ENCODE measurements around the gene MICAL2.

MICAL2 gene

DNA sequence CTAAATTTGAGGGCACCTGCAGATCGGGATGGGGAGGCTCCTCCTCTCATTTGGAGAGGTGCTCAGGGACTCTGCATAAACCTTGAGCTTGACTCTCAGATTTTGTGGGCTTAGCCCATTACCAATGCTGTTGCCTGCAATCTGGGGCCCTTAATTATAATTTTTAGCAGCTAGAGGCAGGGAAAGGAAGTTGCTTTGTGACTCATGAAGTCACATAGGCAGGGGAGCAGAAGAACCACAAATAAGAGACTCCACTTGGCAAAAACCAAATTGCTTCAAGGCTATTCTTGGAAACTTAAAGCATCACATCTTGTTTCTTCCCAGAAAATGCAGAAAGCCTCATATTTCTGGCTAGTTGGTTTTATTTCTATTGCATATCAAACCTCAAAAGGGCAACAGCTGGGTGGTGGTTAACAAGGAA is 46.9 kb downstream of the MICAL2 start:
- DNase-seq, result no peak

DNA sequence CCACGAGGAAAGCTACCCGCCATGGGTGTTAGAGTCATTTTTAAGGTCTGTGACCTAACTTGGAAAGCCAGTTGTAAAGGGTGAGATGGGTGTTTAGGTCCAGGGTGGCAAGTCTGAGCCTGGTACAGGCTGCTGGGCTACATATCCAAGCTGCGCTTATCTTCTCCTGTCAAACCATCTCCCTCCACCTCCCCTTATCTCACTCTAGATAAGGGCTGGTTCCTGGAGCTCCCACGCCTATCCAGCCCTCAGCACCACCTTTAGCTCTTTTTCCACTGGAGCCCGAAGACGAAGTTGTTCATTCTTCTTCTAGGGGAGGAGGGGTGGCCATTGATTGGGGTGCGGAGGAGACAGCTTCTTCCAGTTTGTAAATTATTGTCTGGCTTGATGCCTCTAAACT is 48.5 kb downstream of the MICAL2 start:
- no peak for DNase-seq

DNA sequence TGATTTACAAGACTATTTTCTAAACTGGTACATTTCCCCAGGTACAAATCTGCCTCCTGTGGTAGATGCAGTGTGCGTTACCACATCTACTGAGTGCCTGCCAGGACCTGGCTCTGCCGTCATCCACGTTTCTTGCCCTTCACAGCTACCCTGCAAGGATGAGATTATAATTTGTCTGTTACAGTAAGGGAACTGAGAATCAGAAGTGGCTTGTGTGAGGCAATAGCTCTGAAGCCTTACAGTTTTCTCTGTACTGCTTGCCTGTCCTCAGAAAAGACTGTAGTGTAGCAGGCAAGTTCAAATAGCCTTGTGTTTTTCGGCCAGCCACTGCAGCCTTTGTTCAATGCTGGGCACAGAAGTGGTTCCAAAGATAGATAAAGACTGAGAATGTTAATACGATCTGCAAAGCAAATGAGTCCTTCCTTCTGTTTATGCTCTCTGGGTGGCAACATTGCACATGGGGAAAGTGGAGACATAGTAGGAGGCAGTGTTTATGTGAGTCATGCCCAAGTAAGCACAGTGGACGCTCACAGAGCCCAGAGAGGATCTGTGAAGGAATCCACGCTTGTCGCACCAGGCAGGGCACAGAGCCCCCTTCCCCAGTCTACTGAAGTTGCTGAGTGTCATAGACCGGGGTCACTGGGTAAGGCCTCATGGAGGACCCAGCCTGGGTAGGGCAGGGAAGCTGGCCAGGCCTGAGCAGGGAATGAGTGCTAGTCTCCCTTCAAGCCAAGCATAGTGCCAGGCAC is 49.1 kb downstream of the MICAL2 start:
- DNase-seq, result no peak

DNA sequence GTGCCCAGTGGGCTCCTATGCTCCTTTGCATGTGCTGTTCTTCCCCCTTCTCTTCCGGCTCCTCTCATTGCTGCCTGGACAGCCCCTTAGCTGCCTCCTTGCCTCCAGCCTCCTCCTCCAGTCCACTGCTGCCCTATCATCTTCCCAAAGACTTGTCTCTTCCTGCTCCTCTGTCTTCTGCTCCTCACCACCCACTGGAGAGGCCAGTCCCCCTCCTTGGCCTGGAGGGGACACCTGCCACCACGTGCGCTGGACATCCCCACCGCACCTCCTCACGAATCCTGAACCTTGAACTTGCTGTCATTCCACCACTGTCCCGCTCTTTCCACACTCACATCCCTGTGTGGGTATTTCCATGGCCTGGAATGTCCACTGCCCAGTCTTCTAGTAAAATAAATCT is 49.8 kb downstream of the MICAL2 start:
- no peak for DNase-seq

DNA sequence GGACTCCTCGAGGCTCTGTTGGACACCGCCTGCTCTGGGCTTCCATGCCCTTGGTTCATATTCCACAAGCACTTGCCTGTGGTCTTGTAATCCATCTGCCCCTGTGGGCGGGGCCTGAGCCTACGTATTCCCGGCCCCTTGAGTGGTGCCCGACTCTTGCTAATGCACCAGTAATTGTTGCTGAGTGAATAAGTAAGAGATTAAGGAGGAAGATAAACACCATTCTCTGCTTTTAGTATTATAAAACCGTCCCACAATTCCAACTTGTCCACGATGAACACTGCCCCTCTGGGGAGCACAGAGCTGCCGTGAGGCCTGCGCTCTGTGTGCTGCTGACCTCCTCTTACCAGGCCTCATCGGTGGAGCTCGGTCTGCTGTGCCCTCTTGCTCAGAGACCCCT is 50.3 kb downstream of the MICAL2 start:
- DNase-seq, result no peak

DNA sequence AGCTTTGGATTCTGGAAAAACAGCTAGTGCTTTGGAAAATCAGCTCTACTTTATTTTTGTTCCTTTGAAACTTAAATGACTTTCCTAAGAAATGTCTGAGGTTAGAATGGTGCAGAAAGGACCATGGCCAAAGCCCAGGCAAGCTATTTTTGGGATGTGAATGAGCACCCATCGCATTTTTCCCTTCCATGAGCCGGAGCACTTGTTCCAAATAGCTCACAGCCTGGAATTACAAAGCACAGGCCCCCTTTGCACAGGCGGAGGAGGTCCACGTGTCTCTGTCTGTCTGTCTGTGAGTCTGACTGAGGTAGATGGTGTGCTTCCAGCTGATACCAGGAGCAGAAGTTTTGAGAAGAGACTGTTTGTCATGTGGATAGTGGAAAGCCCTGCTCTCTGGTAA is 50.7 kb downstream of the MICAL2 start:
- DNase-seq, result no peak

DNA sequence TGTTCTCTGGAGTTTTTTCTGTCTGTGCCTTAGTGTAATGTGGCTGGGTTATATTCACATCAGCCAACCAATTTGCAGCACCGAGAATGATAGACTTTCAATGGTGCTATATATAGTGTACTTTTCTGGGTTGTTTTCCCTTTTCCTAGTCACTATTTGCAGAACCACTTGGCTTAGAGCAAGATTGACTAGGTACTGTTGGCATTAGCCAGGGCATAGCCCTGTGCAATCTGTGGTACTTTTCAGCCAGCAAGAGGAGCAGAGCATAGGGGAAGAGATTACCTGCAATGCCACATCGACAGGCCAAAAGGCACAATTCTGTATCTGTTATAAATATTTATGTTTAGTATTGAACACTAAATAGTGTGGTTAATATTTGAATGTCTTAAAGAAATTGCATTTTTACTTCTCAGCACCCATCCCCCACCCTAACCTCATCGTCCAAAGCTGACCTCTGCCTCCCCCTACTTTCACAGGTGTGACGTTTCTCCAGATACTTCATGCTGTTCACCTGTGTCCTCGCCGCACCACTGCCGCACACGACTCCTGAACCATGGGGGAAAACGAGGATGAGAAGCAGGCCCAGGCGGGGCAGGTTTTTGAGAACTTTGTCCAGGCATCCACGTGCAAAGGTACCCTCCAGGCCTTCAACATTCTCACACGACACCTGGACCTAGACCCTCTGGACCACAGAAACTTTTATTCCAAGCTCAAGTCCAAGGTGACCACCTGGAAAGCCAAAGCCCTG is 51.4 kb downstream of the MICAL2 start:
- DNase-seq, result no peak

DNA sequence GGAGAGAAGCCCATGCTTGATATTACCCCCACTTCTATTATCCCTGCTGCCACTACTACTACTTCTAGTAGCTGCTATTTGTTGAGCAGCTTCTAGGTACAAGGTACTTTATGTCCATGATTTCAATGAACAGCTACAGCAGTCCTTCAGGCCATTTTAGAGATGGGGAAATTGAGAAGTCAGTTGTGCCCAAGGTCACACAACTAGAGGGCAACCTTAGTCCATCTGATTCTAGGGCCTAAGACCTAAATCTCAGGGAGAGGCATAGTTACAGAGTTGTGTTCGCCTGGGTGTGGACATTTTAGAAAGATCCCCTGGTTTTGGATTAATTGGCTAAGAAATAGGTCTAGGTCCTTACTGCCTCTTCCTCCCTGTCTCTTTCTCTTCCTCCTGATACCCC is 52.3 kb downstream of the MICAL2 start:
- no peak for DNase-seq

DNA sequence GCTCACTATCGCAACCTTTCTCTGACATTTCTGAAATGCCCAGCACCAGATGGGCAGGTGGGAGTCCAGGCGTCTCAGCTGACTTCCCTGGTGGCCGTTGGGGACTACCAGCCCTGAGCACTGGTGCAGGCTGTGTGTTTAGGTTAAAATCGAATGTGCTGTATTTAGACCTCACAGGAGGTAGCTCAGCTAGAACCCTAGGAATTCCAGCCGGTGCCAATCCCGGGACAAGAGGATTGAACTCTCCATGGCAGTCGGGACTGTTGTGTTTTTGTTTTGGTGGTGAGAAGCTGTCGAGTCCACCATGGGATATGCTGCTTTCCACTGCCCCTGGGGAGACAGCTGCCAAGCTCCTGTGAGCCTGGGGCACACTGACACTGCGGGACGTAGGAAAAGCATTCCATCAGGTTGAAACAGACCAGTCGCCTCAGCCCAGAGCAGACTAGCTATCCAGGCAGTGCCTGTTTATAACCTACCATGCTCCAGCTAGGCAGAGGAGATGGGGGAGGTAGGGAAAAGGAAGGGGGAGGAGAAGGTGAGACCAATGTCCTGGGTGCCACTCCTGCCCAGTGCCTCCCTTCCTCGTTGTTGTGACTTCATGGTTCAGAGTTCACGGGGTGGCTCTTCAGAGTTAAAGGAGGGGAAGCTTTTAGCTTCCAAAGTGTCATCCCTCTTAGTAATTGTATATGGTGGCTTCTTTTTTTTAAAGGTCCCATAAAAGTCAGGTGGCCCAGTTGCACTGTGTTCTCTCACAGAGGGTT is 53.0 kb downstream of the MICAL2 start:
- no peak for DNase-seq

DNA sequence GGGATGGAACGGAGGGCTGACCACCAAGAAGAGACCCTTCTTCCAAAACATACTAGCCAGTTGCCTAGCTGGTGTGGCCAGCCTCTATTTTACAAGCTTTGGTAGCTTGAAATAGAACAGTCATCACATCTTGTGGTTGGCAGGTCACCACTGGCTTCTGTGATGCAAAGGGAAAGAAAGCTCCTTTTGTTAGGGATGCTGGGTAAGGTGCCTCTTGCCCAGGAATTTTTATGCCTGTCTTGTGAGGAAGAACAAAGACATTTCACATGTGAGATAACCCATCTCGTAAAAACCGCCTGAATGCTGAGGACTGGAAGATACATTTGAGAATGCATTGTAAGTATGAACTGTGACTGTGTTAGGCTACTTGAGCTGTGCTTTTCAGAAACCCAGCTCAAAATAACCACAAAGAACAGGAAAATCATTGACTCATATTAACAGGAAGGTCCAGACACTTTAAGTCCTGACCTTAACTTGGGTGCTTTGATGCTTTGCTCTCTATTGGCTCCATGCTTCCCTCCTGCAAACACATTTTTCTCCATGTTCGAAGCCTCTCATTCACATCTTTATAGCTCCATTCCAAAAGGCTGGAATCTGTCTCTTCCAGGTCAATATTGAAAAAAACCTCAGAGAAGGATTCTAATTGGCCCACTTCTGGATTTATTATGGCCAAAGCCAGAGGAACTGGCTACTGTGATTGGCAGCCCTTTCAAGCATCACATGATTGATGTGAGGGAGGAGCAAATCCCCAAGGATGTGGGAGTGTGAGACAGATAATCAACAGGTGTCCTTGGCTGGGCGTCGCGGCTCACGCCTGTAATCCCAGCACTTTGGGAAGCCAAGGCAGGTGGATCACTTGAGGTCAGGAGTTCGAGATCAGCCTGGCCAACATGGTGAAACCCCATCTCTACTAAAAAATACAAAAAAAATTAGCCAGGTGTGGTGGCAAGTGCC is 53.9 kb downstream of the MICAL2 start:
- DNase-seq, result no peak

DNA sequence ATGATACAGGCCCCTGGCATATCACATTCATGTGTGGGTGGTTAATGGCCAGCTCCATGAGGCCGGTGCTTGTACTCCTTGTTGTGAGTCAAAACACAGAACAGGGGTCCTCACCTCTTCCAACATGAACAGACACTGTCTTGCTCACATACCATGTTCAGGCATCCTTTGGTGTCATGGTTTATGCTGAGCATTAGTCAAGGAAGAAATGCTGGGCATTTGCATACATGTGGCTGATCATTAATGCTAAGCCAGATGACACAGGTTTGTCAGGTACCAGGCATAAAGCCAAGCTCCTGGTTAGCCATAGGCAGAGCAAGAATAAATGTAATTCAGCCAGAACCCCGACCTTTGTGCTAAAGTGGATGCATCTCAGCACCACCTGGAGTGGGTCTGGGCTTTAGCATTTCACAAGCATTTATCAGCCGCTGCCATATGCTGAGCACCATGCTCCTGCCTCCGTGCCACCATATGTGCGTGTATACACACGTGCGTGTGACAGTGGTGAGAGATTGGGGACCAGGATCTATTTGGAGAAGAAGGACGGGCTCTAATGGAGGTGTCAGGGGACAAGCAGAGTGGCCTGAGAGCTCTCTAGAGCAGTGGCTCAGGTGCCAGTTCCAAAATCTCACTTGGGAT is 55.0 kb downstream of the MICAL2 start:
- DNase-seq, result no peak

DNA sequence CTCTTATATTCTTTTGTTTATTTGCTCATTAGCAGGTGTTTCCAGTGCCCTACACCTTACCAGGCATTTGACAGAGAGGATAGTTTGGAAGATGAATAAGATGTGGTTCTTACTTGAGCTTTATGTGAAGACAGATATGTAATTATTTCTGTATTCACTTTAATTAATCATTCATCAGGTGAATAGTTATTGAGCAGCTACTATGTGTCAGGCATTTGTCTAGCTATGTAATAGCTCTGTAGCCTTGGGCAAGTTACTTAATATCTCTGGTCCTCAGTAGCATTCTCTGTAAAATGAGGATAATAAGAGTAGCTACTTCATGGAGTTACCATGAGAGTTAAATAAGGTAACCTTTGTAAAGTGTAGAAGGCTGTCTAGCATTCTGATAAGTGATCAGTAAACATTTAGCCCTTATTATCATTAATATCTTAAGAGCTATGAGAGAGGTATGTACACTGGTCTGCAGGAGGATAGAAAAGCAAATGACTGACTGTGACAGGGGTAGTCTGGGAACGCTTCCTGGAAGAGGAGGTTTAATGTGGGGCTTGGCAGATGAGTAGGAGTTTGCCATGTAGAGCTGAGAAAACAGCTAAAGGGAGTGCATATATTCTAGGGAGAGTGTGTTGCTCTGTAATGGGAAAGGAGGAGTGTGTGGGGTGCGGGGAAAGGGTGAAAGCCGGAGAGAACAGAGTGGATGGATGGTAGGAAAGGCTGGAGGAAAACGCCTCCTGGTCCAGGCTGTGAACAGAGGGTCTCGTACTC is 56.1 kb downstream of the MICAL2 start:
- no peak for DNase-seq

DNA sequence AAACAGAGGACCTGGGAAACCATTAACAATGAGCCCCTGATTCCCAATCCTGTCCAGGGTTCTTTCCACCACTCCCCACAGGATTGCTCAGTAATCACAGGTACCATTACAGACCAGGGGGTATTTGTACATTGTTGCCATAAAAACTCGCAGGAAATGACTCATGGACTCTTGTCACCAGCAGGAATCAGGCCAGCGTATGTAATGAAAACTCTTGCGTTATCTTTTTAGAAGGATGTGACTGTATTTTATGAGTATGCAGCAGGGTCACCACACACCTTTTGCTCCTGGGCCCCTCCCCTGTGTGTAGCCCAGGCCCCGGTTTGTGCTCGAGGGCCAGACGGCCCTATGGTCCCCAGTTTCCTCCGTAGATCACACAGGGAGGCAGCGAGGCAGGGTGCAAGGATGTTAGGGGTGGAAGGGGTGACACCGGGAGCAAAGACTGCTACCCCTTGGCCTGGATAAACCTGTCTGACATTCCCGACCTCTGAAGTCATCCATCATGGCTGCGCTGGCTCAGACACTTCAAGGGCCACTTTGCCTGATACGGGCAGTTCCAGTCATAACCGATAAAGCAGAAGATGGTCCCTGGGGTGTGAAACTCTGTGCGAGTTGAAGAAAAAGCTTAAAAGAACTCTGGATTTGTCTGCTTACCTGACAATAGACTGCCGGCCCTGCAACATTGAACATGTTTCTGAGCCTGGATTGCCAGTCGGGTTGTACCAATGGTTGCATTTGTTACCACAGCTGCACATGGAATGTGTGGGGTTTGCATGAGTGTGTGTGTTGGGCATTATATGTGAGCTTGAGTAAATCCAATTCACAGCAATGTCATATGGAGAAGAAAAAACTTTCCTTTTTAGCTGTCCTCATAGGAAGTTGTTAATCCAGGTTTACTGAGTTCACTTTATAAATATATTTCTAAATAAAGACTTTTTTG is 56.9 kb downstream of the MICAL2 start:
- no peak for DNase-seq

DNA sequence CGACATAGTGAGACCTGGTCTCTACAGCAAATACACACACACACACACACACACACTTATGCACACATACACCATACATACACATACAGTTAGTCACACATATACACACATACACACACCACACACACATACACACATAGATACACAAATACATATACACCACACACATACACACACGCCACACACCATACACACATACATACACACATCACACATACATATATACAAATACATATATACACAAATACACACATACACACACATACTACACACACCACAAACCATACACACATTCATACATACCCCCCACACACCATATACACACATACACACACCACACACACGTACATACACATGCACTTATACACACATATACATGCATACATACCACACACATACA is 57.7 kb downstream of the MICAL2 start:
- DNase-seq, result no peak

DNA sequence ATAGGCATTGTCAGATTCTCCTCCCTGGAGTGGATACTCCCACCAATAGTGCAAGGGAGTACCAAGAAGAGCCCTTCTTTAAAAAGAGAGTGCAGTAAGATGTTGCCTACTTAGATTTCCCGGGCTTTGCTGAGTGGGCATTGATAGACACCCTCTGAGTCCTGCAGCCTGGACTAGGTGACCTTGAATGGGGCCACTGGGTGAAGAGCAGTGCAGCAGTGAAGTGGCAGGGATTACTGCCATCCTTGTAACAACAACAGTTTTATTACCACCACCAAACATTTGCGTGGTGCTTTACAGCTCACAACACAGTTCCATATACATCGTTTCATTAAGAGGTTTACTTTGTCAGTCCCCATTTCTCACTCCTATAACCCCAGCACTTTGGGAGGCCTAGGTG is 59.4 kb downstream of the MICAL2 start:
- DNase-seq, result no peak

DNA sequence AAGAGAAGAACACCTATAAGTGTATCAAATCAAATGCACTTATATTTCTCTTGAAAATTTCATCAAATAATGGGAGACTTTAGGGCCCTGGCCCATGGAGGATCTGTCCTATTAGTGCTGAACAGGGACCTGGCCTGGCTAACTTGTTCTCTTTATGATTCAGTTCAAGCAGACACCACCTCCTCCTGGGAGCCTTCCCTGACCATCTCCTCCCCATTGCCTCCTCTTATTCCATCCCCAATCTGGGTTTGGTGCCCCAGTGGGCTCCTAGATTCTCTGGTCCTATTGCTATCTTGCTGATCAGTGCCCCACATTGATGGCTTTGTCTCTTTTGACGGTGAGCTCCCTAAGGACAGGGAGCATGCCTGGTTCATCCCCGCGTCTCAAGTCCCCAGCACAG is 60.1 kb downstream of the MICAL2 start:
- no peak for DNase-seq

DNA sequence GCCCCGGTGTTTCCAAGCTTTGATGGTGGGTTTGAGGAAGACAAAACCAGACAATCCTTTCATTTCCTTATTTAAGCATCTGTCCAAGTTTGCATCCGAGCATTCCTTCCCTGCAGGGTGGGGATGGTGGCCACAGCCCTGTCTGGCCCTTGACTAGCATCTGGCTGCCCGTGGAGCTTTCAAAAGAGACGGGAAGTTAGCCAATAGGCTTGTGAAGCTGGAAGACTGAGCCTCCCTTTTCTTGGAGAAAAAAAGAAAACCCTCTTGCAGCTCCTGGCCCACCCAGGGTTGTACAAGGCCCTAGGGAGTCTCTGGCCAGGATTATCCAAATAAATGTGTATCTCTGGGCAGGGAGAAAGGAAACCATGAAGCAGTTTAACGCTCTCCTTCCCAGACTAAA is 60.6 kb downstream of the MICAL2 start:
- no peak for DNase-seq

DNA sequence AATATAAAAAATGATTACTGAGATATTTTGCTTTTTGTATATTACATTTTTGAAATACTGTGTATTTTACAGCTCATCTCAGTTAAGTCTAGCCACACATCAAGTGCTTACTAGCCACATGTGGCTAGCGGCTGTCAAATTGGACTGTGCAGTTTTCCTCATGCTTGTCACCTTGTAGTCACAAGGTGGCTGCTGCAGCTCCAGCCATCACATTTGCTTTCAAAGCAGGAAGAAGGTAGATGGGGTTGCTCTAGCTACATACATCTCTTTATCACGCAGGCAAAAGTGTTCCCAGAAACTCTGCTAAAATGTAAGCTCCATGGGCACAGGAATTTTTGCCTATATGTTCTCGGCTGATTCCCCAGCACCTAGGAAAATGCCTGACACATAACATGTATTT is 61.5 kb downstream of the MICAL2 start:
- no peak for DNase-seq

DNA sequence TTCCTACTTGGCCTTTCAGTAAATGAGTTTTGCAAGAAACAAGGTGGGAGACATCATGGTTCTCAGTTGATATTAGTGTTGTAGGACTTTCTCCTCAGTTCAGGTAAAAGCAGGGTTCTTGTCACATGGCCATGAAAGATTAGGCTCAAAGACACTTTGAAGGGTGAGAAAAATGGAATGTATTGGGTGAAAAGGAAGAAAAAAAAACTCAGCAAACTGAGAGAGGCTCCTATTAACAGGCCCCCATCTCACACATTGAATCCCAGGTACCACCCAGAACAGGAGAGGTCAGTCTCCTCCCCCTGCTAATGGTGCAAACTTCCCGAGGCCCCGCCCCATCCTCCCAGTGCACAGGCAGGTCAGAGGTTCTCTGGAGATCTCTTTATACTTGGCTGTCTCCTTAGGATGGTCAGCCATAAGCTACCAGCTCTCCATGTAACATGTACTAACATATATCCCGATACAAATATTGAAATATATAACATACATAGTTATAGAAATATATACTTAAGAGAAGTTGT is 62.2 kb downstream of the MICAL2 start:
- DNase-seq, result no peak

DNA sequence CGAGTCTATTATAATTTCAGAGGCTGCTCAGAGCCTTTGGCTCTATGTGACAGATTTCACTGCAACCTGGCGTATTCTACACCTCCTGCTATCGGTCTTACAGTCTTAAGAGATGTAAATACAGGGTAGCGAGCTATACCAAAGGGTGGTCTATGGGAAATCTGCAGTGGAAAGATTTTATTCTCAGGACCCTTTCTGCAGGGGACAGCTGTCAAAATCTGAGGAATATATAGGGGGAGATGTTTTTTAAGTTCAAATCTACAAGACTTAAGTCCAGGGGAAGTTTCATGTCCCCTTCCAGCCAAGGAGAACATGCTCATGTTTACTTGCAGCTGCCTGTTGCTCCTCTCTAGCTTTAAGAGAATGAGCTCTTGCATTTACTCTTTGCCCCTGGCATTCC is 62.7 kb downstream of the MICAL2 start:
- DNase-seq, result no peak

All from activated gamma-delta T cell (primary cell).